ENCODE results near the gene CELA3A.
A peak's percentile ranks its signal among the peaks of the same experiment; 100 is the strongest.
"Not testable (repeated sequence)": the region's sequence is repeated elsewhere in the genome, so short reads cannot be mapped to it uniquely, and the experiment has no call there.

The CELA3A gene, protein sequence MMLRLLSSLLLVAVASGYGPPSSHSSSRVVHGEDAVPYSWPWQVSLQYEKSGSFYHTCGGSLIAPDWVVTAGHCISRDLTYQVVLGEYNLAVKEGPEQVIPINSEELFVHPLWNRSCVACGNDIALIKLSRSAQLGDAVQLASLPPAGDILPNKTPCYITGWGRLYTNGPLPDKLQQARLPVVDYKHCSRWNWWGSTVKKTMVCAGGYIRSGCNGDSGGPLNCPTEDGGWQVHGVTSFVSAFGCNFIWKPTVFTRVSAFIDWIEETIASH

DNA sequence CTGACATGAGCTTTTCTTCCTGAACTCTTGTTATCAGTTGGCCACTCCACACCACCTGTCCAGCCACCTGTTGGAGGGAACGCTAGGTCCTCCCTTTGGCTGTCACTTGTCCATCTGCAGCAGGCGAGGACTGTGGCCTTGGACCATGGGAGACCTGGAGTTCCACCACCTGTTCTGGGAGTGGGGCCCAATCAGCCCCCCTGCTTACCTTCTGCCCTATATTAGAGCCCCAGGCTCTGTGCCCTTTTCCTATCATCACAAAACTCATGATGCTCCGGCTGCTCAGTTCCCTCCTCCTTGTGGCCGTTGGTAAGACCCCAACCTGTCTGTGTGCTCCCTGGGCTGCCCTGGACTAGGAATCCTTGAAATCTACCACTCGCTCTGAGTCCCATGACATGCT, at the start of gene CELA3A:
CELA3A (plus strand) TSS at position 249 of the 400 bp plus-strand sequence; CDS start at position 267, 18 bp downstream.
- no peak for DNase-seq (ENCODE audit: low spot score)

DNA sequence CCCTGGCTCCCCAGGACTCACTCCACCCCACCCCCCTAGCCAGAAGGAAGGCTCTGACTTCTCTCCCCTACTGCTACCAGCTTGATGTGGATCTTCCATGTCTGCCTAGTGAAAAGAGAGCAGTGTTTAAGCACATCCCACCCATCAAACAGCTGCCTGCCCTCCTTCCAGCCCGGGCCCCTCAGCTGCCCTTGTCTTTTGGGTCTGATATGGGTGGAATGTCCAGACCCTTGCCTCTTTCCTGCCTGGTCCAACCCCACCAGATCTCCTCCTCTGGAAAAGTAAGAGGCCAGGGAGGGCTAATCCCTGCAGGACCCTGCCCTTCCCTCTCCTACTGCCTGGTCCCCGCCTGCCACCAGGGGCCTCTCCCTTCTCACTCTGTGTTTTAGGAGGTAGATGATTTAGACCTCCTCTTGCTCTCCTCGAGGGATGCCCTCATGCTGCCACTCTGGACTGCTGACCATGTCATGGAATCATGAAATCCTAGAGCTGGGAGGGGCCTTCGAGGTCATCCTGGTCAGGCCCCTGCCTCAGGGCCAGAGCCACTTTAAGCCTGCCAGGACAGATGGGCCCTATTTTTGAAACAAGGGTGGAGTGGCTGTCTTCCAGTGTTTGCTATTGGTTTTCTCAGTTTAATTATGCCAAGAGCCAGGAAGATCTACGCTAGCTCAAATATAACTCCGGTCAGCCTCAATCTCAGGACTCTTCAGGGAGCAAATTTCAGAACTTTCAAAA, 48.5 kb upstream of the CELA3A start:
- no peak for DNase-seq (ENCODE audit: low spot score)

DNA sequence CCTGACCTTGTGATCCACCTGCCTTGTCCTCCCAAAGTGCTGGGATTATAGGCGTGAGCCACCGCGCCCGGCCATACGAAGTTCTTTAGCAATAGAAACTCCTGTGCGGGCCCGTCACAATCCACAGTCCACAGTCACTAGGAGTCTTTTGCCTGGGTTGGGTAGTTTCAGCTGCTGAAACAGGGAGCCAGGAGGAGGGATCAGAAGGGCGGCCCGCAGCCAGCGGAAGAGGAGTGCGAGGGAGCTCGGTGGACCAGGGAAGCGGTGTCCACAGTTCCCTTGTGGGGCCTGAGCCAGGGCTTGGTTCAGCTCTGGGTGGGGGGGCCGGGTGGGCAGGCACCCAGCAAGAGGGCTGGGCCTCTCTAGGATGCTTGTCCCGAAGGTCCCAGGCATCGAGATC, 46.4 kb upstream of the CELA3A start:
- no peak for DNase-seq (ENCODE audit: low spot score)

DNA sequence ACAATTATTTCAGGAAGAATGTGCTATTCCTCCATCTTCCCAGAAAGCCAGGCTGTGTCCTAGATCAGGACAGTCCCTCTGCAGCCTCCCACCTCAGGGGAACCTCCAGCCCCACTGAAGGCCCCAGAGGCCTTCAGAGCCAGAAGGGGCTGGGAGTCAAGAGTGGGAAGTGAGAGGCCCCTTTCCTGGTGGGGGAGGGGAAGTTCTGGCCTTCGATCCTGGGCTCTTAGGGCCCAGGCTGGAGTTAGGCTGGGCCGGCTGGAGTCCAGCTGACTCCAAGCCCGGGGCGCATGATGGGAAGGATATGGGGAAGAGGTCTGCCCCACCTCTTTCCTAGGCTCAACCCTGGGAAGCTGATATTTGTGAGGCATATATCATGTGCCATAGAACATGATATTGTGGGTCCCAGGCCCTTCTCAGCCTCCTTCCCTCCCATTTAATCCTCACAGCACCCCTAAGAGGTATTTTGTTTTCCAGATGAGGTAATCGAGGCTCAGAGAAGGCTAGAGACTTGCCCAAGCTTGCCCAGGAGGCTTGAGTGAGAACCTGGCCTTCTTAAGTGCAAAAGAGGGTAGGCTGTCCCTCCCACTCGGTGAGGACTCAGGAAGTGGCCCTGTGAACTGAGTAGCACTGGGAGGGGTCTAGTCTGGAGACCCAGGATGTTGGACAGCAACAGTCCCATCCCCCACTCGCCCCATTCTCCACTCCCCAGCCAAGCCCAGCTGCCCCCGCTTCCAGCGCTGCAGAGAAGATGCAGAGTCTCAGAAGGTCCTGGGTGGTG, 45.8 kb upstream of the CELA3A start:
- DNase-seq (ENCODE audit: low spot score): no peak

DNA sequence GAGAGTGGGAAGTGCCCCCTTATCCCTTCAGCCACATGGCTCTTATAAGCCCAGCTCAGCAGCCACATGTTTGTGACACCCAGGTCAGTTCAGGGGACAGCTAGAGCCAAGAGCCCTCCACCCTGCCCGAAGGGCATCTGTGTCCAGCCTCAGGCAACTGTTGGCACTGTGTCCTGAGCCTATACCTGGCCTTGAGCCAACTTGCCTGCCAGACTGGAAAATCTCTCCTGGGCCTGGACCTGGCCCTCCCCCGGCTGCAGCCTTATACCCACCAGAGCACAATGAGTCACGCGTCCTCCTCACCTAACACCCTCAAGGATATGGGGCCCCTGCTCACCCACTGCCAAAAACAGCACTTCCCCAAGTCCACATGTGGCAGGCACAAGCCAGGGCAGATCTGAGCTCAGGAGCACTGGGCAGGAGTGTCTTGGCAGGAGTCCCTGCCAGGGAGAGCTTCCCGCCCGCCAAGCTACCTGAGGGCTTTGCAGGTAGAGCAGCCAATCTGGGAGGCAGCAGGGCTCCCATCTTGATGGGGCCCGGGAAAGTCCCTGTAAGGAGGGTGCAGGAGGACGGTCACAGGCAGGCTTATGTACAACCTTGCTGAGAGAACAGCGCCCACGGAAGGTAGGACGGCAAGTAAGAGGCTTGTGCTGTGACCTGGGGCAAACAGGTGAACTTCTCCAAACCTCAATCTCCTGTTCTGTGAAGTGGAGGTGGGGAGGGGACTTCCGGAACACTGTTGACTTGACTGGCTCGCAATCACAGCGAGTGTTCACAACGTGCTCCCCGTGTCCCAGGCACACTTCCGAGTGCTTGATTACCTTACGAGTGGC, 44.5 kb upstream of the CELA3A start:
- DNase-seq (ENCODE audit: low spot score): peak; percentile 46

DNA sequence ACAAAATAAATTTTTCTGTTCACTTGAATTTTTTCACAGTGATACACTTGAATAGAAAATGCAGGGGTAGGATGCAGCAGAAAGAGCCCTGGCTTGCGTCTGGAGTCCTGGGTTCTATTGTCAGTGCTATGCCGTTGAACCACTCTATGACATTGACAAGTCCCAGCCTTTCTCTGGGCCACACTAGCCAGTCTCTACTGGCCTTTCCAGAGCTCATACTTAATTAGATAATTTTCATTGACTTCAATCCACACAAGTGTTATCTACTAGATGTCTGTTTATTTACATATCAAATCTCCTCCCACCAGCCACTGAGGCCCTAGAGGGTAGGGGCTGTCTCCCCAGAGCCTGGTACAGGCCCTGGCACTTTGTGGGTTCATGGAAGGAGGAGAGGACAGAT, 40.1 kb upstream of the CELA3A start:
- no peak for DNase-seq (ENCODE audit: low spot score)

DNA sequence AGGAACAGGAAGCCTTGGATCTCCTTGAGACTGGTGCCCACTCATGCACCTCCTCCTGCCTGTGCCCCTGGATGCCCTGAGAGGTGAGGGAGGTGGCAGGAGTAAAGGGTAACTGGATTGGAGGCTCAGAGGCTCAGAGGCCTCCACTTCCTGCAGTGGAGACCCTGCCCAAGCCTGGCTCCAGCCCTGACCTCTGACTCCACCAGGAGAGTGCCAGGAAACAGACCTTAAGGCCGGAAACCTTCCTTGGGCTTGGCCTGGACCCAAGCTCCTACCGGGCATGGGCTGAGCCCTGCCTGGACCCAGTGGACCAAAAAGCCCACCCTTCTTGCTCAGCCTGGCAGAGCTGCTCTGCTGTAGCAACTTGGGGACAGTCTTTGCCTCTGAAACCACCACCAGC, 39.7 kb upstream of the CELA3A start:
- no peak for DNase-seq (ENCODE audit: low spot score)

DNA sequence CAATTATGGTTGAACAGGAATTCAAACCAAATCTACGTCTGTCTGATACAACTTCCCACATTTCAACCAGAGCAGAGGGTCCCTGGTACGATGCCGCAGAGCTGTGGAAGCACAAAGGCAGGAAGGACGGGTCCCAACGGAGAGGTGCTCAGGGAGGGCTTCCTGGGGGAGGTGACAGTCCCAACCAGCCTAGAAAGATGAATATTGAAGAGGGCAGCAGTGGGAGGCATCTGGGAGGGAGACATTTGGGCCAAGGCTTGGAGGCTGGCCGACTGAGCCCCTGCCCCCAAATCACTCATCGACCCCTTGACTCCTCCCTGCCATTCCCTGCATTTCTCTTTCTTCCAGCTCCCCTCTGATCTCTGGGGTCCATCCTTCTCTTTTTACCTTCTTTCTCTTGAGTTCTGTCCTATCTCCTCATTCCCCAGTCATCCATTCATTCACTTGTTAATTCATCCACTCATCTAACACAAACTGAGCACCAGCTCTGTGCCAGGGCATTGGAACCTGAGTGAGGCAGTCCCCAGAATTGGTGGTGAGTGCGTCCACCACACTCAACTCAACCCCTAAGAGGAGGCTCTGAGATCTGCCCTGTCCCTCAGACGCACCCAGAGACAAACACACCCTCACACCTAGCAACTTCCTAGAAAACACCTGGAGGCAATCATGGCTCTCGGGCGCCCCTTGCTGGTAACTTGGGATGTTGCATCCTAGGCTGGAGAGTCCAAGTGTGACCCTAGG, 37.8 kb upstream of the CELA3A start:
- peak; percentile 61 for DNase-seq (ENCODE audit: low spot score)

DNA sequence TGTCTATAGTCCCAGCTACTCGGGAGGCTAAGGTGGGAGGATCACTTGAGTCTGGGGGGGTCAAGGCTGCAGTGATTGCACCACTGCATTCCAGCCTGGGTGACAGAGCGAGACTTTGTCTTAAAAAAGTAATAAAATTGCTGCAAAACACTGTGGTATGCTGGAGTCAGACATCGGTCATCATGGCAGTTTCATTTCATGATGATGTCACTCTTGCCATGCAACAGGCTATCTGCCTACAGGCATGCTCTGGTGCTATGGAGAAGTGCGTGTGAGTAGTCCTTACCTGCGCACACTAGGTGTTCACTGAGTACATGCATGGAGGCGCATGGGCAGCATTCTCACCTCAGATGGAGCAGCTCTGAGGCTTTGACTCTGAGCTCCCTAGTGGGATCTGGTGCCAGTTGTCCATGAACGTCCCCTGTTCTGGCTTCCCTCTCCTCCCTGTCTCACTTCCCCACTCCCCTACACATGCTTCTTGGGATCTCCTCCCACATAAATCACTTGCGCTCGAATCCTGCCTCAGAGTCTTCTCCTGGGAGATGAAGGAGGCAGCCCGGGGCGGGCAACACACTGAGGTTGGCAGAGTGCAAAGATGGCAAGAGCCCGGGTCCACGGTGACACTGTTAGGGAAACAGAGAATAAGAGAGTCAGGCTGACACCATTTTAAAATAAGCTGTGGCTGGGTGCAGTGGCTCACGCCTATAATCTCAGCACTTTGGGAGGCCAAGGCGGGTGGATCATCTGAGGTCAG, 35.0 kb upstream of the CELA3A start:
- no peak for DNase-seq (ENCODE audit: low spot score)

DNA sequence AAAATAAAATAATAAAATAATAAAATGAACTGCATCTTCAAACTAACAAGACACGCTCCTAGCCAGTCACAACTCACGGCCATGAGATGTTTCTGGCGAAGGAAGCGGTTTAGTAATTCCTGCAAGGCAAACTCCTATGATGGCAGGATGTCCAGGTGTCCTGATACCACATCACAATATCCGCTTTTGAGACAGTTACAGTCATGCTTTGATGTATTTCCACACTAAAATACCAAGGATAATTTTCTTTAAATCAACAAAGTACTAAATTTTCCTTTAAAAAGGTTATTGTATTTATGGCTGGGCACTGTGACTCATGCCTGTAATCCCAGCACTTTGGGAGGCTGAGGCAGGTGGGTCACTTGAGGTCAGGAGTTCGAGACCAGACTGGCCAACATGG, 34.2 kb upstream of the CELA3A start:
- peak; percentile 2 for DNase-seq (ENCODE audit: low spot score)

DNA sequence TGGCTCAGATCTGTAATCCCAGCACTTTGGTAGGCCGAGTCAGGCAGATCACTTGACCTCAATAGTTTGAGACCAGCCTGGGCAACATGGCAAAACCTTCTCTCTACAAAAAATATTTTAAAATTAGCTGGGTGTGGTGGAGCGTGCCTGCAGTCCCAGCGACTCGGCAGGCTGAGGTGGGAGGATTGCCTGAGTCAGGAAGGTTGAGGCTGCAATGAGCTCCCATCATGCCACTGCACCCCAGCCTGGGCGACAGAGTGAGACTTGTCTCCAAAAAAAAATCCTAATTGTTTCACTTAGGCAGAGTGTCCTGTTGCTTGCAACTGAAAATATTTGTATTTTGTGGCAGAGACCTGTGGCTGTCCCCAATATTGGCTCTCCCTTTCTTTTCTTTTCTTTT, 32.4 kb upstream of the CELA3A start:
- not testable (repeated sequence) for DNase-seq (ENCODE audit: low spot score)

DNA sequence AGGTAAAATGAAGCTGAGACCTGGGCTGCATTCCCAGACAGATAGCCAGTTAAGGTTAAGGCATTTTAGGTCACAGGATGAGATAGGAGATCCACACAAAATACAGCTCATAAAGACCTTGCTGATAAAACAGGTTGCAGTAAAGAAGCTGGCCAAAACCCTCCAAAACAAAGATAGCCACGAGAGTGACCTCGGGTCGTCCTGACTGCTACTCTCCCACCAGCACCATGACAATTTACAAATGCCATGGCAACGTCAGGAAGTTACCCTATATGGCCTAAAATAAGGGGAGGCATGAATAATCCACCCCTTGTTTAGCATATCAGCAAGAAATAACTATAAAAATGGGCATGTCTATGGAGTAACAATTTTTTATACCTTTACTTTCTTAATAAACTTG, 30.9 kb upstream of the CELA3A start:
- DNase-seq (ENCODE audit: low spot score): not testable (repeated sequence)

DNA sequence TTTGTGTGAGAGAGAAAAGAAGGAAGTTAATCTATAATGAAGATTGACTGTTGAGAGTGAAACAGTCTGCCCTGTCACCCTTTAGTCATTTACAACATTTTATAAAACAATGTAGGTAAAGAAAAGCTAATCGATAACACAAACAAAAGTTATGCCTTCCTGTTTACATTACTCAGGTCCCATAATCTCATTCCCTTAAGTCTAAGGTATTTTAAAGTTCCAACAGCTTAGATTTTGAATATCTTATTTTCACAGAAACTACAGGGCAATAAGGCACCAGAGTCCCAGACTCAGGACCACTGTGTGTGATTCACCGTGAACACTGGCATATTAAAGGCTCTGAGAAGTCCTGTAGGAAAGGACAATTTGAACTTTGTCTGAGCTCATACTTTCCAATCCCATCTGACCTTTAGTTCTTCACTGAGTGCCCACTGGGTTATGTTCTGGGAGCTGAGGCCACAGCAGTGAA, 28.4 kb upstream of the CELA3A start:
- not testable (repeated sequence) for DNase-seq (ENCODE audit: low spot score)

DNA sequence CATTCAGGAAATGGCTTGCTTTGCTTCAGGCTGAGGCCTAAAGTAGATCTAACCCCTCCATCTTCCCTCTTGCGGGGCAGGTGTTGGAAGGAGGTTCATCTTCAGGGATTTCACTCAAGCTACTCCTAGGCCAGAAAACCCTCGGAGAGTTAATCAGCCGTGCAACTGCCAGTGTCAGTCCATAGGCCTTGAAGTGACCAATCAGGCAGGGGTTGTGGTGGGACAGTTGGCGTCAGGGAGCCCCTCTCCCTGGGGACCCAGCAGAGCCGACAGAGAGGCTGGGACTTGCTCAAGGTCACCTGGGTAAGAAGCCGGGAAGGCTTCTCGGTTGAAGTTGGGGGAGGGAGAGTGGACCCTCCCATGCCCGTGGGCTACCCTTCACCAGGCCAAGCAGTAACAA, 27.5 kb upstream of the CELA3A start:
- not testable (repeated sequence) for DNase-seq (ENCODE audit: low spot score)

DNA sequence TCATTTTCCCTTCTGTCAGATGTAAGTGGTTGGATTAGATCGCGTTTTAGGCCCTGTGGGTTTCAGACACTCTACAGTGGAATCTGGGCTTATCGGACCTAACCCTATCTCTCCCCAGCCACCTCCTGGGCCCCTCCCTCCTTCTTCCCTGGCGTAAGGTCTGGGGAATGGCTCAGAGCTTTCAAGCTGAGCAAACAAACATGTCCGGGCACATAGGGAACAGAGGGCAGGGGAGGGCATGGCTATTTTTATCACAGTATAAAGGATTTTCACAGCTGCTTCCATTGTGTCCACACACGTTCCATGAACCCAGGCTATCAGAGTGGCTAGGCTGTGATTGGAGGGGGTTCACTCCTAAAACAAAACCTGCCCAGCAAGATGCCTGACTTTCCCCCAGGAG, 26.8 kb upstream of the CELA3A start:
- not testable (repeated sequence) for DNase-seq (ENCODE audit: low spot score)

DNA sequence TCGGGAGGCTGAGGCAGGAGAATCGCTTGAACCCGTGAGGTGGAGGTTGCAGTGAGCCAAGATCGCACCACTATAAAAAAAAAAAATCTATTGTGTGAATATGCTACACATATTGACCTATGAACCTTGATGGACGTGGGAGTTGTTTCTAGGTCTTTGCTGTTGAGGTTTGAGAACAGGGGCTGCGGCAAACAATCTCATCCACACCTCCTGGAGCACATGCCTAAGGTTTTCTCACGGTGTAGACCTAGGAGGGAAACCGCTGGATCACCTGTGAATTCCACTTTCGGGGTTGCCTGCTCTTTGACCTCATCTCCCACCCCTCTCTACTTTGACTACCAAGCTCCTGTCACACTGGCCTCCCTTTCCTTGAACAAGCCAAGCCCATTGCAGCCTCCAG, 26.2 kb upstream of the CELA3A start:
- not testable (repeated sequence) for DNase-seq (ENCODE audit: low spot score)

DNA sequence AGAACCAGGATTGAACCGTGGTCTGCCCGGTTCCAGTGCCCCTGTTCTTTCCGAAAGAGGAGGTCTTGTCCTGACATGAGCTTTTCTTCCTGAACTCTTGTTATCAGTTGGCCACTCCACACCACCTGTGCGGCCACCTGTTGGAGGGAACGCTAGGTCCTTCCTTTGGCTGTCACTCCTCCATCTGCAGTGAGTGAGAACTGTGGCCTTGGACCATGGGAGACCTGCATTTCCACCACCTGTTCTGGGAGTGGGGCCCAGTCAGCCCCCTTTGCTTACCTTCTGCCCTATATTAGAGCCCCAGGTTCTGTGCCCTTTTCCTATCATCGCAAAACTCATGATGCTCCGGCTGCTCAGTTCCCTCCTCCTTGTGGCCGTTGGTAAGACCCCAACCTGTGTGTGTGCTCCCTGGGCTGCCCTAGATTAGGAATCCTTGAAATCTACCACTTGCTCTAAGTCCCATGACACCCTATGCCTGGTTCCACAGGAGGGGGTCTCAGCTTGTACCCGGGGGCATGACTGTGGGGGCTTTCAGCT, 24.7 kb upstream of the CELA3A start, which contains the start of gene CELA3B:
CELA3B (plus strand) TSS at position 320 of the 537 bp plus-strand sequence; CDS start at position 338, 18 bp downstream.
- not testable (repeated sequence) for DNase-seq (ENCODE audit: low spot score)

DNA sequence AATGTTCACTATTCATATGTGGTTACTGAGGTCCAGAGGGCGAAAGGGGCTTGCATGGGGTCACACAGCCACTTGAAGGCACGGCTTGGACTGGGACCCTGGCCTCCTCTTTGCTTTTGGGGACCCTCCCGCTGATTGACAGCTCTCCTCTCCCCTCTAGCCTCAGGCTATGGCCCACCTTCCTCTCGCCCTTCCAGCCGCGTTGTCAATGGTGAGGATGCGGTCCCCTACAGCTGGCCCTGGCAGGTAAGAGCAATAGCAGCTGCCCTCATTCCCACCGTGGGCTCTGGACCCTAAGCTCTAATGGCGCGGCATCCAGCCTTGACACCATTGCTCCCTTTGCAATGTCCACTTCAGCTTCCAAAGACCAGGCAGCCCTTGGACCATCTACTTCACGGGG, 23.2 kb upstream of the CELA3A start:
- not testable (repeated sequence) for DNase-seq (ENCODE audit: low spot score)

DNA sequence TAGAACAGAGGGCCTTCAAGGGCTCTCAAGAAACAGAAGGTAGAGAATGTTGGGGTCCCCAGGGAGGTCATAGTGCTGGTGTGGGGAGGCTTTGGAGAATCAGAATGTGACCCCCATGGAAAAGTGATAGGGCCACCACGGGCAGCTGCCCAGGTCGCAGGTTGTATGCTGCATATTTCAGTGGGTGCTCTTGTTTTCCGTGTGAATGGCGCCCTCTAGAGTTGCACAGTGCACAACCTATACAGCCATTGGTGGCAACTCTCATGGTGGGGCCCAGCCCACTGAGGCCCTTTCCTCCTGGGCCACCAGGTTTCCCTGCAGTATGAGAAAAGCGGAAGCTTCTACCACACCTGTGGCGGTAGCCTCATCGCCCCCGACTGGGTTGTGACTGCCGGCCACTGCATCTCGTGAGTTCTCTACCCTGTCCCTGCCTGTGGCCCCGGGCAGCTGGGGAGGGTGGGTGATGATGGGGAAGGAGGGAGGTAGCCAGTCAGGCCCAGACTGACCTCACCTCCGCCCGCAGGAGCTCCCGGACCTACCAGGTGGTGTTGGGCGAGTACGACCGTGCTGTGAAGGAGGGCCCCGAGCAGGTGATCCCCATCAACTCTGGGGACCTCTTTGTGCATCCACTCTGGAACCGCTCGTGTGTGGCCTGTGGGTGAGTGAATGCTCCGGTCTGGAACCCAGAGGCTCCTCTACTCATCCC, 20.8 kb upstream of the CELA3A start:
- DNase-seq (ENCODE audit: low spot score): not testable (repeated sequence)

All from SW480 (cell line).